OCI-M2 (cell line): Measurements from ENCODE around the gene USP53.
"Not testable (repeated sequence)": the region's sequence is repeated elsewhere in the genome, so short reads cannot be mapped to it uniquely, and the experiment has no call there.

Experiments used
- DNase-seq: peaks from one replicate; lab custom pipeline; 2025; ENCODE audit not compliant: unreplicated experiment; lab: John Stamatoyannopoulos, UW

USP53 gene

GRCh38 chr4:119314356-119314755 lies 101.8 kb downstream of the USP53 start:
- no peak for DNase-seq

- no peak for DNase-seq
Observed at GRCh38 chr4:119315036-119315435, 102.5 kb downstream of the USP53 start.

- DNase-seq: no peak
Observed at GRCh38 chr4:119317990-119318389, 105.5 kb downstream of the USP53 start.

- no peak for DNase-seq
Observed at GRCh38 chr4:119321921-119322687, 109.6 kb downstream of the USP53 start, which contains the start of gene FABP2. TSS of gene FABP2 (minus strand) at chr4:119322138. CDS start at chr4:119322102, 36 bp downstream.

- DNase-seq: no peak
Observed at GRCh38 chr4:119328695-119329094, 116.2 kb downstream of the USP53 start.

GRCh38 chr4:119329835-119330620 lies 117.5 kb downstream of the USP53 start:
- DNase-seq: no peak

- DNase-seq: not testable (repeated sequence)
Observed at GRCh38 chr4:119336332-119336979, 123.9 kb downstream of the USP53 start.

GRCh38 chr4:119337010-119337409 lies 124.5 kb downstream of the USP53 start:
- DNase-seq: no peak

- not testable (repeated sequence) for DNase-seq
Observed at GRCh38 chr4:119339895-119340294, 127.4 kb downstream of the USP53 start.

GRCh38 chr4:119343293-119343692 lies 130.8 kb downstream of the USP53 start:
- not testable (repeated sequence) for DNase-seq
